ENCODE results near the gene EIF3I.

Gene EIF3I

GRCh38 chr1:32197074-32197473, 25.1 kb upstream of the EIF3I start:
- Histone ChIP-seq H3K36me3 (ENCODE audit: control insufficient read depth in 2 of 2, insufficient read depth in 1 of 2, low read length in 2 of 2) (peaks cover 13 to 71% of the 10 kb centered on the region in 2 experiments; a peak in 2 of 3 replicates), H3K27ac (ENCODE audit: extremely low read depth, low read depth, low read length) (no peak overlapping the region), H3K9me3 (ENCODE audit: control insufficient read depth, insufficient read depth, low read depth, low read length) (no peaks in the 10 kb centered on the region), H3K4me3 (ENCODE audit: low read depth, low read length) (no peak overlapping the region), H3K4me1 (ENCODE audit: control insufficient read depth, insufficient read depth, low read length) (no peaks in the 10 kb centered on the region; the same call in 1 of the 2 replicates)
- TF ChIP-seq ZNF366 (tag by site-specific recombination; conservative IDR thresholded peaks at IDR 0.05) (0 out of 2 replicates have a peak, but pooled peaks have one; percentile 22), GLIS2 (tag by site-specific recombination; IDR thresholded peaks at IDR 0.05) (0 out of 2 replicates have a peak, but pooled peaks have one; percentile 17), PRDM1 (tag by site-specific recombination; IDR thresholded peaks at IDR 0.05) (no peak), HIC1 (tag by site-specific recombination; IDR thresholded peaks at IDR 0.05) (0 out of 2 replicates have a peak, but pooled peaks have one; percentile 35), ZNF37A (tag by site-specific recombination; IDR thresholded peaks at IDR 0.05) (no peak), OSR2 (tag by site-specific recombination; IDR thresholded peaks at IDR 0.05) (no peak), ZIC2 (tag by site-specific recombination; IDR thresholded peaks at IDR 0.05) (peak; percentile 20; the same call in 1 of the 2 replicates), ZNF280D (tag by site-specific recombination; IDR thresholded peaks at IDR 0.05) (no peak), TCF7L2 (IDR thresholded peaks at IDR 0.05; ENCODE audit: borderline replicate concordance, low read depth, low read length) (no peak)
- POLR2A ChIA-PET = interaction anchor here (0.7 to 5.0 kb wide), 8 partner anchors 9 to 139 kb away, joined by 3 to 25 read pairs (median 4); partner anchors contain the start of genes MARCKSL1 and TXLNA
- CTCF ChIA-PET = no interaction called here

GRCh38 chr1:32197837-32198236, 24.4 kb upstream of the EIF3I start:
- Histone ChIP-seq H3K9me3 (ENCODE audit: control insufficient read depth, insufficient read depth, low read depth, low read length) (no peaks in the 10 kb centered on the region), H3K4me3 (ENCODE audit: low read depth, low read length) (no peak overlapping the region), H3K27ac (ENCODE audit: extremely low read depth, low read depth, low read length) (no peak overlapping the region; the same call in 1 of the 2 replicates), H3K4me1 (ENCODE audit: control insufficient read depth, insufficient read depth, low read length) (no peaks in the 10 kb centered on the region; the same call in 1 of the 2 replicates), H3K36me3 (ENCODE audit: control insufficient read depth in 2 of 2, insufficient read depth in 1 of 2, low read length in 2 of 2) (peaks cover 7 to 65% of the 10 kb centered on the region in 2 experiments; a peak in 2 of 3 replicates)
- ChIA-PET POLR2A (interaction anchor here (0.6 to 5.0 kb wide), 7 partner anchors 9 to 138 kb away, joined by 3 to 25 read pairs (median 4); partner anchors contain the start of genes MARCKSL1 and TXLNA), CTCF (no interaction called here)
- no peak for TF ChIP-seq ZEB2 (tag by site-specific recombination; IDR thresholded peaks at IDR 0.05)
- no peak for TF ChIP-seq PRDM6 (tag by site-specific recombination; IDR thresholded peaks at IDR 0.05)
- TF ChIP-seq ZNF394 (tag by site-specific recombination; IDR thresholded peaks at IDR 0.05; ENCODE audit: borderline replicate concordance) = no peak
- no peak for TF ChIP-seq SALL2 (tag by site-specific recombination; IDR thresholded peaks at IDR 0.05; ENCODE audit: borderline replicate concordance)
- TF ChIP-seq ZSCAN30 (tag by site-specific recombination; IDR thresholded peaks at IDR 0.05) = no peak
- 0 out of 2 replicates have a peak, but pooled peaks have one; percentile 11 for TF ChIP-seq GLIS1 (tag by site-specific recombination; IDR thresholded peaks at IDR 0.05)

Data from HEK293 (cell line).